Tongue (tissue), 2 donors: ENCODE measurements around the gene NDST1. TPM values are rescaled to one million over a fixed set of nuclear protein-coding genes. Genes with fewer than 3 reads are reported as not detected.

Experiments
- DNase-seq: peaks from one replicate; pipeline ENCODE4 v3.0.0-alpha.2; 2015
- total RNA-seq: library from RNA; depleted of rRNA; stranded (reverse); fragments of >200 nt; gene quantifications from one replicate; pipeline ENCODE4 v1.2.3, GENCODE V29; 2014

Gene NDST1
- total RNA-seq, 1 donor from 2014 or later = 91.4 TPM

GRCh38 chr5:150587856-150588595, 80.1 kb downstream of the NDST1 start:
- DNase-seq = no peak

DNA sequence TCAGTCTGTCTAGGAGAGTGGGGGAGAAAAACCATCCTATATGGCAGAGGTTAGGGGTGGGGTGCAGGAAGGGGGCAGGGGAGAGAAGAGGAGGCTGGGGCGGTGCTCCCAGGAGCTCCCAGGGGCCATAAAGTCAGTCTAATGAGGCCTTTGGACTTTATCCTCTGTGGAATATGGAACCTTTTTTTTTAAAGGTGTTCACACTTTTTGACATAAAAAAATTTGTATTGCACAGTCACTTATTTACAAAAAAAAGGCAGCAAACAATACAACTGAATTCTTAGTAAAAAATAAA, 80.6 kb downstream of the NDST1 start:
- DNase-seq = no peak

DNA sequence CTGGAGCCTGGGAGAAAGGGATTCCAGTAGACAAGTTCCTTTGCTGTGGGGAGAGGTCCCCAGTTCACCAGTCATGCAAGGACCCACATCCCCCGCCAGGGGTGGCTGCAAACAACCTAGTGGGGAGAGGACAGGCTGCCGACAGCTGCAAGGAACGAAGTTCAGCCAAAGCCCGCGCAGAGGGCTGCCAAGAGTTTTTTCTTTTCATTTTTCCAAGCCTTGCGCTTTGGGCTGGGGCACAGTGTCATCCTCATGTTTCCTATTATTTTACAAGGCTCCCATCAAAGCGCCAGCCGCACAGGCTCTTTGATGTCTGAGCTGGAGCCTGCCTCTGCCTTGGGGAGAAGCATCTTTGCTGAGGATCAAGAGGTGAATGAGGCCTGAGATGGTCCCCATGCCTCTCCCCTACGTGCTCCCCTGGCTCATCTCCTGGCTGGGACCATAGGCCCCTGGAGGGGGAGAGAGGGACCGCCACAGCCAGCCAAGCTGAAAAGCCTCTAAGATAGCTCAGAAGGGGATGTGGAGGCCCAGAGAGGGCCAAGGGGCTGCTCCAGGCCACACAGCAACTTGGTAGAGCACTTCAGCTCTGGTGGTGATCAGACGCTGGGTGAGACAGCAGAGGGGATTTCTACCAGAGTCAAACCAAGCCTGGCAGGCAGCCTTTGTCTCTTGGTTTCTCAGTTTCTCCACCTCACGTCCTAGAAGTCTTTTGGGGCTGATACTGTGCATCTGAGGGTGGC, 82.1 kb downstream of the NDST1 start:
- DNase-seq = peak; percentile 97

GRCh38 chr5:150590979-150591695, 83.2 kb downstream of the NDST1 start:
- peak; percentile 90 for DNase-seq

DNA sequence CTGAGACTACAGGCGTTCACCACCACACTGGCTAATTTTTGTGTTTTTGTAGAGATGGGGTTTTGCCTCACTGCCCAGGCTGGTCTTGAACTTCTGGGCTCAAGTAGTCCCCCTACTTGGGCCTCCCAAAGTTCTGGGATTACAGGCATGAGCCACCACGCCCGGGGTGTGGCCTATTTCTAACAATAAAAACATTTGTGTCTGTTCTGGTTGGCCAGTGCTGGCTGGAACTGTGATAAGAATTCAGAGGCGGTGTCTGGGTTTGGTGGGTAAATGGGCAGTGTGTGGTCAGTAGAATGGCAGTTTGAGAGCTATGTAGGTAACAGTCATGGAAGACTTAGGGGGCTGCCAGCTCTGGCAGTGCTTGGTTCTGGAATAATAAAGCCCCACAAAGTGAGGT, 85.7 kb downstream of the NDST1 start:
- no peak for DNase-seq

DNA sequence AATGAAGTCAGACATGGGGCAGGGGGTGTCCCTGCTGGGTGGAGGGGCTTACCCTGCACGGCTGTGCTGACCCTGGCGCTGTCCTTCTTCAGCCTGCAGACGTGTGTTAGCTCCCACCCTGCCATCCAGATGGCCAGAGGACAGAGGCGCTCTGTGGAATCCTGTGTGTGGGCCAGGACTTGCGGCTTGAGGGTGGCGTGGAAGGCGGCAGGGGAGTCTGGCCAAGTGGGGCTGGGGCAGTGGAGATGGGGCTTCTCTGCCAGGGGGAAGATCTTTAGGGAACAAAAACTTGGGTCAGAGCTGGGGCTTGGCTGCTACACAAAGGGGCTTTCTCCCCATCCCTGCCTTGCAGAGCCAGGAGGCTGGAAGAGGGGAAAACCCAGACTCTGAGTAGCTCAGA, 86.1 kb downstream of the NDST1 start:
- DNase-seq = no peak

DNA sequence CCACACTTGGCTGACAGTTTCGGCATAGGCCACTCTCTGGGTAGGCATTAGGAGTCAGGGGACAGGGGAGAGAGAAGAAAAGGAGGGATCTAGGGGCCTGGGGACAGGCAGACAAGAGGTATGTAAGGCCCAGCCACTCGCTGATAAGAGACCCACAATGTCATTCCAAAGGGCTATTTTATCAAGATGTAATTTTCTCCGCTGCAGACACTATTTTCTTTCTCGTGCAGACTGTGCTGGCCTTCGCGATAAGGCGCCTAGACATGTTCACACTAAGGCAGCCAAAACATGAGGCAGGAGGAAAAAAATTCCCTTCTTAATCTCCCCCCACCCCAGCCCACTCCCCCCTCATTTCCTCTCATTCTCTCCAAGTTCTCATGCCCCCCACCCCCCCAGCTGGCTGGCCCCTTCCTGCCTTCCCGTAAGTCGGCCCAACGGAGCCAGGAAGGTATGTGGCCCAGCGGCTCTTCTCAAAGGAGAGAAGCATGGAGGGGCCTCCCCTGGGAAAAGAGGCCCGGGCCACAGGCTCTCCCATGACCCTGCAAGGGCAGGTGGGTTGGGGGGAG, 87.6 kb downstream of the NDST1 start:
- DNase-seq = no peak

DNA sequence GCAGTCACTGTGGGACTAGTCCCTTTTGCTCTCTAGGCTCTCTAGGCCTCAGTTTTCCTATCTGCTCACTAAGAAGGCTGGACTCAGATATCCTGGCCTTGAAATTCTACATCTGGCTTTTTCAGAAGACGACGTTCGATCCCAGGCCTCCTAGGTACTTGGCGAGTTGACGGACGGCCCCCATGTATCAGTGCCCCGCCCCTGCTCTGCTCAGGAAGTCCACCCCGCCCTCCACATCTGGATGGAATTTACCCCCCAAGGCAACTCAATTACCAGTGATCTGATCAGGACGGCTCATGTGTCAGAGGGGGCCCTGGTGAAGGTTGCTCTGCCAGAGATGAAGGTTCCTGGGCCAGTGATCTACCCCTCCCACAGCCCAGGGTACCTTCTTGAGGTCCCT, 88.4 kb downstream of the NDST1 start:
- DNase-seq = no peak

- DNase-seq = no peak
These were observed 88.9 kb downstream of the NDST1 start for GRCh38 chr5:150596826-150597225.

GRCh38 chr5:150598006-150598405, 90.1 kb downstream of the NDST1 start:
- no peak for DNase-seq

DNA sequence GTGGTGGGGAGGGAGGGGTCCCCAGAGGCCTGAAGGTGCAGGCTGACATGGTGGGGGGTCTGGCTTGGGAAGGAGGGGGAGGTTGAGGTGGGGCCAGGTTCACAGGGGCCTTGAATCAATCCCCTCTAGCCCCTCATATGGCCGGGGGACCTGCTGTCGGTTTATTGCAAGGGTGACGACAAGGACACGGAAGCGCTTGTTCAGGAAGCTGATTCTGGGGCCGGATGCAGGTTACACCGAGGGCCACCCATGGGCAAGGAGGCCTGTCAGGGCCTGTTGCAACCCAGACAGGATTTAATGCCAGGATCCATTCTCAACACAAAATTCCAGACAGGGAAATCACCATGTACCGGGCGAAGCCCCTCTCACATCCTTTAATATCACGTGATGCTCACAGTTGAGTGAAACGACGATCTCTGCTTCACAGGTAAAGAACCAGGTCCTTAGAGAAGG, 90.9 kb downstream of the NDST1 start:
- DNase-seq = no peak

DNA sequence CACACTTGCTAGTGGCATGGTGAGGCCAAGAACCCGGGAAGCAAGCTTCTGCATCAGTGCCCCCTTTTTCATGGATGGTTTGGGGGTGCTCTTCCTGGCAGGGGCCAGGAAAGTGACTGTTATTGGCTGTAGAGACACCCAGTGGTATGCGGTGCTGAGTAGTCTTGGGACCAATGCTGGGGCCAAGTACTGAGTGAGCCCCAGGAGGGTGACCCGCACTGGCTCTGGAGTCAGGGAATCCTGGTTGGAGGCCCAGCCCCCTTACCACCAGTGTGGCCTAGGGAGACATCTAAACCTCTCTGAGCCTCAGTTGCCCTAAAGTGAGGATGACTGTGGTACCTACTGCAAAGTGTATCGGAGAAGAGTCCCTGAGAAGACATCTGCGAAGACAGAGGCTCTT, 91.3 kb downstream of the NDST1 start:
- DNase-seq = no peak

DNA sequence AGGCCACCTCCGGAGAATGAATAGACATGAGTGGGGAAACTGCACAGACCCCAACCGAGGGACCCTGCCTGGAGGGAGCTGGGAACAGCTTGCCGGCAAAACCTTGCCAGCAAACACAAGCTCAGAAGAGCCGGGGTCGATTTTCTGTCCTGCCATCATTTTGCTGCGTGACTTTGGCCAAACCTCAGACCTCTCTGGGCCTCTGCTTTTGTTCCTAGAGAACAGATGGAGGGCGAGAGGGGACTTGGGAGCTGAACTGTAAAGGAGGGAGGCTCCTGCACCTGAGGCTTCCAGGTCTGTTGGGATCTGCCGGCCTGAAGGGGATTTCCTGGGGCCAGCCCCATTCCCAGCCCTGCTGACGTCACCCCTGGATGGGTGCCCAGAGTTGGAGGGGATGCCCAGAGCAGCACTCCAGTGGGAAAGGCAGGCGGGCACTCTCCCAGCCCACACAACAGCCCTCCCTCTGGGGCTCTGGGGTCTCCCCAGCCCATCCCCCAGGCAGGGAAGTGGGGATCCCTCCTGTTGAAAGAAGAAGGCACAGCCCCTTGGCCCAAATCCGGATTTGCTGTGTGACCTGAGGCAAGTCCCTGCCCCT, 92.1 kb downstream of the NDST1 start:
- peak; percentile 93 for DNase-seq

GRCh38 chr5:150600616-150601490, 92.9 kb downstream of the NDST1 start:
- peak; percentile 76 for DNase-seq

GRCh38 chr5:150601491-150602345, 93.8 kb downstream of the NDST1 start:
- no peak for DNase-seq

- no peak for DNase-seq
These were observed 95.1 kb downstream of the NDST1 start for GRCh38 chr5:150603052-150603451.

- DNase-seq = no peak
These were observed 95.6 kb downstream of the NDST1 start for GRCh38 chr5:150603491-150603890.

- no peak for DNase-seq
These were observed 96.1 kb downstream of the NDST1 start for GRCh38 chr5:150604010-150604409.

- no peak for DNase-seq
These were observed 97.0 kb downstream of the NDST1 start for GRCh38 chr5:150604894-150605440.

GRCh38 chr5:150605546-150605945, 97.6 kb downstream of the NDST1 start:
- no peak for DNase-seq
